Vagina (tissue), 2 donors: ENCODE data around the gene PYGM.

Experiments used
- CTCF ChIP-seq, 3 experiments: fragments of 450-650 bp in 2 of 3; fragments of 200-600 bp in 1 of 3; sonication (generic) in 1 of 3; IDR thresholded peaks; one replicate each; pipeline ENCODE4 v1.5.1; 2017 to 2019; ENCODE audit warnings: antibody characterized with exemption in 3 of 3, mild to moderate bottlenecking in 2 of 3, moderate library complexity in 2 of 3
- POLR2A ChIP-seq, 2 donors: fragments of 450-650 bp; IDR thresholded peaks; one replicate each; pipeline ENCODE4 v1.6.1; 2017; ENCODE audit warnings: antibody characterized with exemption in 2 of 2, mild to moderate bottlenecking in 2 of 2, moderate library complexity in 2 of 2

- TF ChIP-seq CTCF (IDR thresholded peaks at IDR 0.05) (no peak), POLR2A (IDR thresholded peaks at IDR 0.05) (no peak)
Measured at GRCh38 chr11:64790205-64791095, 30.7 kb upstream of the PYGM start.
